A673 (cell line): Measurements from ENCODE around the gene SLC29A3. TPM values are rescaled to one million over a fixed set of nuclear protein-coding genes. Genes with fewer than 3 reads are reported as not detected.

Experiments used
- BruUV-seq: library from RNA; stranded (reverse); fragments of 400-500 nt; replicated peaks from 2 replicates; lab custom pipeline; 2021; lab: Mats Ljungman, UMichigan
- CTCF ChIA-PET: fragments of 300-600 bp; sonication (Branson Sonifier 250); formaldehyde crosslinking; loops from one replicate; lab custom pipeline; 2022; ENCODE audit warnings: antibody characterized with exemption; lab: Charles Lee
- POLR2A ChIA-PET: fragments of 300-600 bp; sonication (Branson Sonifier 250); formaldehyde crosslinking; loops from one replicate; lab custom pipeline; 2022; ENCODE audit warnings: antibody characterized with exemption; ENCODE audit not compliant: low non-redundant PET; lab: Charles Lee
- DNase-seq: peaks from one replicate; pipeline ENCODE4 v3.0.0-alpha.2; 2015; ENCODE audit warnings: low spot score
- H3K27ac ChIP-seq: fragments of 200-600 bp; sonication (generic); 2 replicates; pipeline ENCODE4 v1.5.1; 2016; ENCODE audit warnings: mixed run types, low read depth, mild to moderate bottlenecking, mixed read lengths, antibody characterized with exemption, low read length; ENCODE audit not compliant: poor library complexity, severe bottlenecking
- H3K27me3 ChIP-seq: fragments of 200-600 bp; sonication (generic); replicated peaks from 2 replicates; pipeline ENCODE4 v1.6.1; 2017; ENCODE audit warnings: mixed run types, low read depth, mild to moderate bottlenecking, mixed read lengths, antibody characterized with exemption, low read length; ENCODE audit not compliant: insufficient read depth, poor library complexity
- H3K36me3 ChIP-seq: fragments of 200-600 bp; sonication (generic); 2 replicates; pipeline ENCODE4 v1.6.1; 2016; ENCODE audit warnings: mixed run types, mild to moderate bottlenecking, mixed read lengths, antibody characterized with exemption, low read length; ENCODE audit not compliant: insufficient read depth, poor library complexity, severe bottlenecking
- H3K4me1 ChIP-seq: fragments of 200-600 bp; sonication (generic); 2 replicates; pipeline ENCODE4 v1.6.1; 2017; ENCODE audit warnings: mixed run types, mild to moderate bottlenecking, mixed read lengths, antibody characterized with exemption, low read length; ENCODE audit not compliant: insufficient read depth, poor library complexity, severe bottlenecking
- H3K4me3 ChIP-seq: fragments of 200-600 bp; sonication (generic); 2 replicates; pipeline ENCODE4 v1.5.1; 2016; ENCODE audit warnings: low read depth, mixed run types, mild to moderate bottlenecking, mixed read lengths, low read length; ENCODE audit not compliant: poor library complexity, severe bottlenecking
- H3K9me3 ChIP-seq: fragments of 200-600 bp; sonication (generic); 2 replicates; pipeline ENCODE4 v1.6.1; 2016; ENCODE audit warnings: mixed run types, low read depth, mild to moderate bottlenecking, mixed read lengths, antibody characterized with exemption, low read length; ENCODE audit not compliant: poor library complexity, severe bottlenecking
- CTCF ChIP-seq: fragments of 300-800, 200-600 bp; sonication (generic); conservative IDR thresholded peaks from 2 replicates; pipeline ENCODE4 v1.5.1; 2017; ENCODE audit warnings: low read depth, mild to moderate bottlenecking, antibody characterized with exemption, low read length, moderate library complexity, mixed read lengths
- EZH2 ChIP-seq: fragments of 200-600 bp; sonication (generic); IDR thresholded peaks from 2 replicates; pipeline ENCODE4 v1.6.1; 2017; ENCODE audit warnings: borderline replicate concordance, low read depth, mild to moderate bottlenecking, mixed read lengths, antibody characterized with exemption, low read length; ENCODE audit not compliant: poor library complexity, severe bottlenecking
- intact Hi-C: fragments of 100-400 bp; cut with micrococcal nuclease; formaldehyde crosslinking; loops from one replicate; pipeline ENCODE4 v1.10.0; 2022; ENCODE audit not compliant: unreplicated experiment
- total RNA-seq: library from RNA; stranded (reverse); gene quantifications from 2 replicates; pipeline ENCODE4 v1.2.3, GENCODE V29; 2021

The SLC29A3 gene
- total RNA-seq, 1 experiment from 2014 or later = 6.1 TPM

DNA sequence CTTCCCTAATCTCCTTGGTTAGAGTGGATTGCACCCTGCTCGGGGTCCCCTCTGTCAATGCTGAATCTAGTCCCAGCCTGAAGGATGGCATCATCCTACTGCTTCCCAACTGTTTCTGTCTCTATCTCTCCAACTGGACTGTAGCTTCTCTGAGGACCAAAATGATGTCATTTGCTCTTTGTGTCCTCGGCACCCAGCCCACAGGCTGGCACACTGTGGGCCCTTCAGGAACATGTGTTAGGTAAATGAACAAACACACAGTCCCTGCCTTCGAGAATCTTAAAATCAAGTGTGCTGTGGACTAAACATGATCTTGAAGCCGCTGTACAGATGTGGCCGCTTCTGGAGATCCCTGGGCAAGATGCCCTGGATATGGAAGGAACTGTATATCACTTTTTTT, 72.6 kb downstream of the SLC29A3 start:
- no peak for TF ChIP-seq CTCF
- intact Hi-C loops = no loop called here
- Histone ChIP-seq H3K9me3 (no peaks in the 10 kb centered on the region), H3K27ac (no peak overlapping the region), H3K4me3 (no peak overlapping the region), H3K4me1 (peaks cover 4% of the 10 kb centered on the region), H3K36me3 (no peaks in the 10 kb centered on the region), H3K27me3 (no peaks in the 10 kb centered on the region)
- ChIA-PET POLR2A (no interaction called here), CTCF (no interaction called here)
- BruUV-seq = no TSS peak
- no peak for DNase-seq

DNA sequence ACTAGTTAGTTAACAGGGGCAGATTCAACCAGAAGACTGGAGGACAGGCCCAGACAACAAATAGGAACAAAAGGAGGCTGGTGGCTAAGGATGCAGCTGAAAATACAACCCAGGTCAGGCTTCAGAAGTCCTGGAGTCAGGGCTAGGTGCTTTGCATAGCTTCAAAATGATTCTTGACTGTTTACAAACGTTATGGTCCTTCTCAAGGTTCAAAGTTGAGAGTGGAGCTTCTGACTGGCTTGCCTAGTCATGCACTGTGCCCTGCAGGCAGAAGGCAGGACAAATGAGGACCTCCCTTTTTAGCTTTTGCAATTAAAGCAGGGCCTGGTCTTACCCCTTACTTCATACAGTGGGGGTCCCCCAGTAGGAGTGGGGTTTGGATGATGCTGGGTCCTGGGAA, 73.2 kb downstream of the SLC29A3 start:
- H3K27me3 ChIP-seq = no peaks in the 10 kb centered on the region
- no peaks in the 10 kb centered on the region for H3K9me3 ChIP-seq
- no peak for DNase-seq
- H3K36me3 ChIP-seq = no peaks in the 10 kb centered on the region
- no peak overlapping the region for H3K27ac ChIP-seq
- BruUV-seq = no TSS peak
- intact Hi-C loops = no loop called here
- H3K4me1 ChIP-seq = peaks cover 4% of the 10 kb centered on the region
- POLR2A ChIA-PET = no interaction called here
- TF ChIP-seq EZH2 = no peak
- TF ChIP-seq CTCF = no peak
- CTCF ChIA-PET = no interaction called here
- H3K4me3 ChIP-seq = no peak overlapping the region

DNA sequence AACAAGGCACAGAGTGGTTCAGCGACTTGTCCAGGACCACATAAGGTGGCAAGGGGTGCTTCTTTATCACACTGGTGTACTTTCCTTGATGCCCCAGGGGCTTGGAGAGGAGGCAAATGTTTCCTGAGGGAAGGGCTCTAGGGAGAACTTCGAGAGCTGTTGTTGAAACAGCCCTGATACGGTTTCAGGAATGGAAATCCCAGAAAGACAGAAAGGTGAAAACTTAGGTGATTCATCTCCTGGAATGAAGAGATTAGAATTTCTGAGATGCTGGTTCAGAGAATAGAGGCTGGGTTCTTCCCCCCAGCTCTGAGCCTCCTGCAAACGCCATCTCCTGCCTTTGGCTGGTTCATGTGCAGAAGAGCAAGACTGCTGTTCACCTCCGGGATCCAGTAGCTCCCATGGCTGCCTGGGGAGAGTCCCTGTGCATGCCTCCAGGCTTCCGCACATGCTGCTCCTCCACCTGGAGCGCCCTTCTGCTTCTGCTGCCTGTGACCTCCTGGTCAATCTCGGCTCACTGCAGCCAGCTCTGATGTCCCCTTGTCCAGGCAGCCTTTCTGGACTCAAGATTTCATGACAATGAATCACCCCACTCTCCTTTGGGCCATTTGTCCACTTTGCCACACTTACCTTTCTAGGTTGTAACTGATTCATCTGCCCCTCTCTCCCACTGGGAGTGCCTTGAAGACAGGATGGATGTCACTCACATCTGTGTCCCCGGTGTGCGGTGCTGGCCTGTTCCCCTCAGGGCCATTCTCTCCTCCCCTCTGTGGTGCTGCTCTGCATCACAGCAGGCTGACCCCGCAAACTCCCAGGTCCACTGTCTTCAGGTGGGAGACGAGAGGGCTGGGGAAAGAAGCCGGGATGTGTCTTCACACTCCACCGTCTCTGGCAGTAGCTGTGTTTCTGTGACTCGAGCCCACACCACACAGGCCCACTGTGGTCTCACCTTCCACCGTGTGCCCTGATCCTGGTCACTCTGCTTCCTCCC, 74.0 kb downstream of the SLC29A3 start:
- DNase-seq = no peak
- Histone ChIP-seq H3K27ac (no peak overlapping the region), H3K36me3 (no peaks in the 10 kb centered on the region), H3K27me3 (no peaks in the 10 kb centered on the region), H3K4me3 (no peak overlapping the region), H3K9me3 (no peaks in the 10 kb centered on the region), H3K4me1 (peaks cover 4% of the 10 kb centered on the region)
- TF ChIP-seq EZH2 = no peak
- TF ChIP-seq CTCF = no peak
- BruUV-seq = no TSS peak
- ChIA-PET CTCF (no interaction called here), POLR2A (no interaction called here)
- intact Hi-C loops = no loop called here
